Subcutaneous adipose tissue (tissue), 4 donors: ENCODE measurements around the gene GRIK1. TPM values are rescaled to one million over a fixed set of nuclear protein-coding genes. Genes with fewer than 3 reads are reported as not detected.

Experiments used
- CTCF ChIP-seq: fragments of 450-650 bp; IDR thresholded peaks from one replicate; pipeline ENCODE4 v1.5.1; 2016; ENCODE audit warnings: low read depth, mild to moderate bottlenecking, control low read depth, antibody characterized with exemption, moderate library complexity
- total RNA-seq, 4 donors: library from RNA; depleted of rRNA; stranded (reverse); fragments of >200 nt; gene quantifications; one replicate each; pipeline ENCODE4 v1.1.0, GENCODE V29; 2016

GRIK1 gene
- total RNA-seq, 4 donors from 2014 or later: 0.17 TPM; not detected in 3

- no peak for TF ChIP-seq CTCF
These were observed 107.6 kb downstream of the GRIK1 start for GRCh38 chr21:29832217-29832616.

- TF ChIP-seq CTCF: no peak
These were observed 110.1 kb downstream of the GRIK1 start for GRCh38 chr21:29829564-29830275.

- no peak for TF ChIP-seq CTCF
These were observed 112.1 kb downstream of the GRIK1 start for GRCh38 chr21:29827647-29828046.

GRCh38 chr21:29827236-29827635 lies 112.6 kb downstream of the GRIK1 start:
- no peak for TF ChIP-seq CTCF

- TF ChIP-seq CTCF: no peak
These were observed 113.4 kb downstream of the GRIK1 start for GRCh38 chr21:29826386-29826785.

- TF ChIP-seq CTCF: no peak
These were observed 113.9 kb downstream of the GRIK1 start for GRCh38 chr21:29825936-29826335.

GRCh38 chr21:29825345-29825744 lies 114.5 kb downstream of the GRIK1 start:
- TF ChIP-seq CTCF: no peak
